Hematopoietic multipotent progenitor cell (in vitro differentiated cells): ENCODE measurements around the gene CIDEC. TPM values are rescaled to one million over a fixed set of nuclear protein-coding genes. Genes with fewer than 3 reads are reported as not detected.
"Not testable (repeated sequence)": the region's sequence is repeated elsewhere in the genome, so short reads cannot be mapped to it uniquely, and the experiment has no call there.

Experiments
- DNase-seq, 3 donors: peaks; one replicate each; pipeline ENCODE4 v3.0.0-alpha.2; 2011 to 2015; ENCODE audit warnings: low read depth in 2 of 3, low spot score in 2 of 3
- total RNA-seq: library from RNA; depleted of rRNA; stranded (reverse); fragments of >200 nt; gene quantifications from one replicate; pipeline ENCODE4 v1.2.3, GENCODE V29; 2012

The CIDEC gene
- total RNA-seq, 1 donor = under 0.01 TPM

GRCh38 chr3:9851383-9851782 is 28.7 kb downstream of the CIDEC start:
- not testable (repeated sequence) for DNase-seq

- DNase-seq = peak in 1 of 3 donors; percentile 60
Observed at GRCh38 chr3:9848860-9849259, 31.2 kb downstream of the CIDEC start.

GRCh38 chr3:9847870-9848269 is 32.2 kb downstream of the CIDEC start:
- not testable (repeated sequence) for DNase-seq

GRCh38 chr3:9846931-9847488 is 33.0 kb downstream of the CIDEC start:
- DNase-seq = no peak

GRCh38 chr3:9846231-9846630 is 33.8 kb downstream of the CIDEC start:
- no peak for DNase-seq

- peak; percentile 93 to 95 (median 95) for DNase-seq
Observed at GRCh38 chr3:9843715-9844438, 36.2 kb downstream of the CIDEC start, which contains the start of gene RPUSD3. Gene RPUSD3 (minus strand): TSS chr3:9844008. CDS start chr3:9843990, 18 bp downstream.

- no peak for DNase-seq
Observed at GRCh38 chr3:9841015-9841414, 39.0 kb downstream of the CIDEC start.

- no peak for DNase-seq
Observed at GRCh38 chr3:9838856-9839255, 41.2 kb downstream of the CIDEC start.

GRCh38 chr3:9837701-9838582 is 42.1 kb downstream of the CIDEC start:
- peak in 2 of 3 donors; percentile 30 to 50 for DNase-seq

- DNase-seq = no peak
Observed at GRCh38 chr3:9834520-9835380, 45.3 kb downstream of the CIDEC start.

GRCh38 chr3:9833078-9833477 is 47.0 kb downstream of the CIDEC start:
- no peak for DNase-seq

- no peak for DNase-seq
Observed at GRCh38 chr3:9831253-9831652, 48.8 kb downstream of the CIDEC start.

GRCh38 chr3:9828801-9829755 is 51.0 kb downstream of the CIDEC start:
- DNase-seq = no peak

GRCh38 chr3:9826815-9827573 is 53.1 kb downstream of the CIDEC start:
- peak in 2 of 3 donors; percentile 9 to 35 for DNase-seq

- DNase-seq = no peak
Observed at GRCh38 chr3:9825451-9826040, 54.5 kb downstream of the CIDEC start.

- peak in 2 of 3 donors; percentile 14 to 27 for DNase-seq
Observed at GRCh38 chr3:9820946-9821345, 59.1 kb downstream of the CIDEC start.

- no peak for DNase-seq
Observed at GRCh38 chr3:9820543-9820942, 59.5 kb downstream of the CIDEC start.

GRCh38 chr3:9818666-9819335 is 61.3 kb downstream of the CIDEC start:
- no peak for DNase-seq
